Peyer's patch (tissue), 4 donors: Measurements from ENCODE around the gene TRIM27.

ENCODE experiments used
- CTCF ChIP-seq, 6 experiments: fragments of 450-650 bp in 4 of 6; fragments of 200-600 bp in 2 of 6; sonication (generic) in 1 of 6; IDR thresholded peaks; one replicate each; pipeline ENCODE4 v1.5.1; 2017 to 2019; ENCODE audit warnings: antibody characterized with exemption in 6 of 6, mild to moderate bottlenecking in 3 of 6, moderate library complexity in 1 of 6
- POLR2A ChIP-seq, 2 donors: fragments of 450-650 bp; IDR thresholded peaks; one replicate each; pipeline ENCODE4 v1.5.1; 2017; ENCODE audit warnings: antibody characterized with exemption in 2 of 2, mild to moderate bottlenecking in 2 of 2, moderate library complexity in 2 of 2

GRCh38 chr6:28943557-28944411 lies 20.0 kb upstream of the TRIM27 start:
- TF ChIP-seq CTCF (IDR thresholded peaks at IDR 0.05) (no peak), POLR2A (IDR thresholded peaks at IDR 0.05) (no peak)
